AG04450 (cell line): ENCODE data around the gene FREY1. TPM values are rescaled to one million over a fixed set of nuclear protein-coding genes. Genes with fewer than 3 reads are reported as not detected.

Experiments
- CTCF ChIA-PET: fragments of 300-600, 350-600 bp; formaldehyde crosslinking; extraction: SDS; loops from one replicate; lab custom pipeline; 2022; ENCODE audit warnings: antibody characterized with exemption, inconsistent platforms; lab: Charles Lee
- POLR2A ChIA-PET: fragments of 350-600 bp; formaldehyde crosslinking; extraction: SDS; loops from one replicate; lab custom pipeline; 2021; ENCODE audit warnings: antibody characterized with exemption, inconsistent platforms; lab: Yijun Ruan, JAX
- DNase-seq: peaks from one replicate; pipeline ENCODE4 v3.0.0-alpha.2; 2011; ENCODE audit warnings: low read depth, low spot score
- H3K27ac ChIP-seq: one replicate; pipeline ENCODE4 v1.5.1; 2012; ENCODE audit warnings: low read depth, low read length, control low read depth
- H3K27me3 ChIP-seq: one replicate; pipeline ENCODE4 v1.6.0; 2012; ENCODE audit warnings: low read length; ENCODE audit not compliant: control insufficient read depth, insufficient read depth
- H3K4me3 ChIP-seq: 2 replicates; pipeline ENCODE4 v1.5.1; 2011; ENCODE audit warnings: mild to moderate bottlenecking, low read depth, low read length, control low read depth
- H3K9me3 ChIP-seq: 2 replicates; pipeline ENCODE4 v1.5.1; 2012; ENCODE audit warnings: low read length; ENCODE audit not compliant: control insufficient read depth, insufficient read depth
- CTCF ChIP-seq: IDR thresholded peaks from 2 replicates; pipeline ENCODE4 v1.5.1; 2011; ENCODE audit warnings: low read depth, low read length, control low read depth, inconsistent platforms
- polyA plus RNA-seq: library from polyadenylated mRNA; depleted of rRNA; stranded (reverse); fragments of >200 nt; gene quantifications from 2 replicates; pipeline ENCODE4 v1.2.3, GENCODE V29; 2011

Gene FREY1
- polyA plus RNA-seq, 1 experiment, result not detected

- peak; percentile 63 for DNase-seq
- Histone ChIP-seq H3K4me3 (peak overlapping the region; percentile 63), H3K9me3 (no peaks in the 10 kb centered on the region; the same call in 1 of the 2 replicates), H3K27ac (peak overlapping the region; percentile 31), H3K27me3 (peaks cover 8% of the 10 kb centered on the region)
- ChIA-PET POLR2A (no interaction called here), CTCF (interaction anchor here (0.9 to 2.0 kb wide), 4 partner anchors 24 to 128 kb away, joined by 3 to 12 read pairs (median 4); no protein-coding TSS in a partner anchor)
- no peak for TF ChIP-seq CTCF
Measured at GRCh38 chr11:45899448-45900174, 7.5 kb downstream of the FREY1 start.

GRCh38 chr11:45899086-45899447 lies 8.0 kb downstream of the FREY1 start:
- Histone ChIP-seq H3K4me3 (peak overlapping the region; percentile 63; the same call in 1 of the 2 replicates), H3K9me3 (no peaks in the 10 kb centered on the region; the same call in 1 of the 2 replicates), H3K27me3 (peaks cover 12% of the 10 kb centered on the region), H3K27ac (no peak overlapping the region)
- DNase-seq, result no peak
- TF ChIP-seq CTCF, result no peak
- POLR2A ChIA-PET, result no interaction called here
- CTCF ChIA-PET, result interaction anchor here (0.9 to 2.0 kb wide), 3 partner anchors 24 to 128 kb away, joined by 3 to 12 read pairs (median 3); no protein-coding TSS in a partner anchor

- no peak for DNase-seq
- Histone ChIP-seq H3K4me3 (no peak overlapping the region), H3K27ac (no peak overlapping the region), H3K9me3 (no peaks in the 10 kb centered on the region; the same call in 1 of the 2 replicates), H3K27me3 (peaks cover 21% of the 10 kb centered on the region)
- POLR2A ChIA-PET, result no interaction called here
- TF ChIP-seq CTCF, result no peak
- CTCF ChIA-PET, result interaction anchor here (0.5 kb wide), 1 partner anchor 38 kb away, joined by 7 read pairs; no protein-coding TSS in a partner anchor
Measured at GRCh38 chr11:45897556-45897955, 9.5 kb downstream of the FREY1 start.

- CTCF ChIA-PET, result interaction anchor here (1.0 to 1.4 kb wide), 2 partner anchors 24 to 54 kb away, joined by 4 to 6 read pairs; no protein-coding TSS in a partner anchor
- DNase-seq, result no peak
- H3K4me3 ChIP-seq, result no peak overlapping the region
- H3K9me3 ChIP-seq, result no peaks in the 10 kb centered on the region
- H3K27ac ChIP-seq, result no peak overlapping the region
- peaks cover 21% of the 10 kb centered on the region for H3K27me3 ChIP-seq
- TF ChIP-seq CTCF, result no peak
- POLR2A ChIA-PET, result no interaction called here
Measured at GRCh38 chr11:45896422-45896984, 10.6 kb downstream of the FREY1 start.
